AG10803 (cell line): Measurements from ENCODE around the gene C16orf92.
A peak's percentile ranks its signal among the peaks of the same experiment; 100 is the strongest.

Experiments
- DNase-seq: peaks from one replicate; pipeline ENCODE4 v3.0.0; 2010; ENCODE audit warnings: low read depth
- H3K4me3 ChIP-seq: 2 replicates; pipeline ENCODE4 v1.5.1; 2011; ENCODE audit warnings: mild to moderate bottlenecking, low read length, control low read depth
- TF ChIP-seq, protein P1 (sequence below): conservative IDR thresholded peaks from 2 replicates; pipeline ENCODE4 v1.5.1; 2011; ENCODE audit warnings: mild to moderate bottlenecking, low read length, control low read depth, inconsistent platforms

C16orf92 gene

GRCh38 chr16:30064729-30065101, 41.7 kb downstream of the C16orf92 start:
- TF ChIP-seq, protein P1, sequence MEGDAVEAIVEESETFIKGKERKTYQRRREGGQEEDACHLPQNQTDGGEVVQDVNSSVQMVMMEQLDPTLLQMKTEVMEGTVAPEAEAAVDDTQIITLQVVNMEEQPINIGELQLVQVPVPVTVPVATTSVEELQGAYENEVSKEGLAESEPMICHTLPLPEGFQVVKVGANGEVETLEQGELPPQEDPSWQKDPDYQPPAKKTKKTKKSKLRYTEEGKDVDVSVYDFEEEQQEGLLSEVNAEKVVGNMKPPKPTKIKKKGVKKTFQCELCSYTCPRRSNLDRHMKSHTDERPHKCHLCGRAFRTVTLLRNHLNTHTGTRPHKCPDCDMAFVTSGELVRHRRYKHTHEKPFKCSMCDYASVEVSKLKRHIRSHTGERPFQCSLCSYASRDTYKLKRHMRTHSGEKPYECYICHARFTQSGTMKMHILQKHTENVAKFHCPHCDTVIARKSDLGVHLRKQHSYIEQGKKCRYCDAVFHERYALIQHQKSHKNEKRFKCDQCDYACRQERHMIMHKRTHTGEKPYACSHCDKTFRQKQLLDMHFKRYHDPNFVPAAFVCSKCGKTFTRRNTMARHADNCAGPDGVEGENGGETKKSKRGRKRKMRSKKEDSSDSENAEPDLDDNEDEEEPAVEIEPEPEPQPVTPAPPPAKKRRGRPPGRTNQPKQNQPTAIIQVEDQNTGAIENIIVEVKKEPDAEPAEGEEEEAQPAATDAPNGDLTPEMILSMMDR, result no peak
- peak overlapping the region; percentile 75 for H3K4me3 ChIP-seq
- DNase-seq, result no peak

- TF ChIP-seq, protein P1, result no peak
- peak; percentile 99 for DNase-seq
- H3K4me3 ChIP-seq, result peak within 1 kb of the TSS; percentile 97
Observed at GRCh38 chr16:30065102-30065942, 42.3 kb downstream of the C16orf92 start, which contains the start of gene ALDOA. Gene ALDOA (plus strand): TSS chr16:30065760. CDS start chr16:30066898, 1,138 bp downstream.

DNA sequence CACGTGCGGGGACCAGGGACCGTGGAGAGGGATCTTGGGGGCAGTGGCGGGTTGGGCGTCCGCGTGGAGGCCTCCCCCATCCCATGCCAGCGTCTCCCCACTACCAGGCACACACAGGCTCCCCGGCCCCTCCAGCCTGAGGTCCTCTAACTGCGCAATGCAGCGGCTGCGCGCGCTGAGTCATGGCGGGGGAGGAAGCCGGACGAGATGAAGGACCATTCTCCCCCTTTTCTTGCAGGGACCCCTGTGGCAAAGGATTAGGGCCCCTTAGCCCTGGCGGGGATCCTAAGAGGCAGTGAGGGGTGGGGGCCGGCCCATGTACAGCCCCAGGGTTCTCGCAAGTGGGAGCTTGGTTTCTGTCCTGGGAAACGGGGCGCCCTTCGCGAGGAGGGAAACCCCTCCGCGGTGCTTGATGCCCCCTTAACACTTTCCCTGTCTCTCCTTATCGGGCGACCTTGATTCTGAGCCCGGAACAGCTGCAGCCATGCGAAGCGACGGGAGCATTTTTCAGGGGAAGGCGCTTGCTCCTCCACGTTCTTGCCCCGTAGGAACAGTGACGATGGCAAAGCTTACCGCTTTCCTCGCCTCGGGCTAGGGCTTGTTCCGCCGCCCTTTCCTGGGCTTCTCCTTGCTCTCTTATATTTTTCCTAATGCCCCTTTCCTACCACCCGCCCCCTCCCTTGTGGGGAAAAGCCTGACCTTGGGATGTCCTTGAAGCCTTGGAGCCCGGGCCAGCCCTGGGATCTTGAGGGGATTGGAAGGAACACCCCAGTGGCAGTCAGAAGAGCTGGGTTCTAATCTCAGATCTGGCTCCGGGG, 43.2 kb downstream of the C16orf92 start:
- TF ChIP-seq, protein P1, result no peak
- DNase-seq, result peak; percentile 65
- peak overlapping the region; percentile 97 for H3K4me3 ChIP-seq

DNA sequence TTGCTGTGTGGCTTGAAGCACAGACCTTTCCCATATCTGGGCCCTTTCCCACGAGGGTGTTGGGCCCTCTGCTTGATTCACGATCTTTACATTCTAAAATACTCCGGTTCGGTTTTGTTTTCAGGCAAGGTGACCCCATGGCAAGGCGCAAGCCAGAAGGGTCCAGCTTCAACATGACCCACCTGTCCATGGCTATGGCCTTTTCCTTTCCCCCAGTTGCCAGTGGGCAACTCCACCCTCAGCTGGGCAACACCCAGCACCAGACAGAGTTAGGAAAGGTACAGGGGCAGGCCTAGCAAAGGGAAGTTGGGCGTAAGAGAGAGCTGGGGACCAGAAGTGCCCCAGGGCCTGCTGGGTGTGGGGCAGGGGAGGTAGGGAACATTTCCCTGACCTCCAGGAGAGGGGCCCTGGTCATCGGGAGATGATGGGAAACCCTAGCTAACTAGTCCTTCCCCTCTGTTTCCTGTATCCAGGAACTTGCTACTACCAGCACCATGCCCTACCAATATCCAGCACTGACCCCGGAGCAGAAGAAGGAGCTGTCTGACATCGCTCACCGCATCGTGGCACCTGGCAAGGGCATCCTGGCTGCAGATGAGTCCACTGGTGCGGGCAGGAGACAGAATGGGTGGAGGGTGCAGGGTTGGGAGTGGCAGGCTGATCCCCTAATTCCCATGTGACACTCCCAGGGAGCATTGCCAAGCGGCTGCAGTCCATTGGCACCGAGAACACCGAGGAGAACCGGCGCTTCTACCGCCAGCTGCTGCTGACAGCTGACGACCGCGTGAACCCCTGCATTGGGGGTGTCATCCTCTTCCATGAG, 44.0 kb downstream of the C16orf92 start:
- H3K4me3 ChIP-seq, result peak overlapping the region; percentile 97
- TF ChIP-seq, protein P1, result no peak
- DNase-seq, result no peak

DNA sequence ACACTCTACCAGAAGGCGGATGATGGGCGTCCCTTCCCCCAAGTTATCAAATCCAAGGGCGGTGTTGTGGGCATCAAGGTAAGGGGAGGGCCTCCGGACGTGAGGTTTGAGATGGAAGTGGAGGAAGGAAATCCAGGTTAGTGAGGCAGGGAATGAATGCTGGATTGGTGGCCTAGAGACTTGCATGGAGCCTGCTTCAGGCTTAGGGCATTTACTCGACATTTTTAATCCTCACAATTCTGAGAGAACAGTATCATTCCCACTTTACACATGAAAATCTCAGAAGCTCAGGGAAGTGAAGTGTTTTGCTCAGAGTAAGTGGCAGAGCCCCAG, 44.6 kb downstream of the C16orf92 start:
- TF ChIP-seq, protein P1, result no peak
- peak overlapping the region; percentile 97 for H3K4me3 ChIP-seq
- DNase-seq, result no peak

GRCh38 chr16:30068333-30068732, 45.3 kb downstream of the C16orf92 start:
- no peak for DNase-seq
- peak overlapping the region; percentile 31 for H3K4me3 ChIP-seq
- TF ChIP-seq, protein P1, result no peak
